Endothelial cell of umbilical vein (primary cell): ENCODE results near the gene RPL35. TPM values are rescaled to one million over a fixed set of nuclear protein-coding genes. Genes with fewer than 3 reads are reported as not detected.

Source experiments
- BruUV-seq: library from RNA; stranded (reverse); fragments of 400-500 nt; replicated peaks from 2 replicates; lab custom pipeline; 2021; lab: Mats Ljungman, UMichigan
- CTCF ChIA-PET: fragments of 300-600, 350-600 bp; sonication (Branson Sonifier 250); formaldehyde crosslinking; loops from one replicate; lab custom pipeline; 2021; ENCODE audit warnings: antibody characterized with exemption, inconsistent platforms; lab: Charles Lee
- POLR2A ChIA-PET: fragments of 300-600, 350-600 bp; sonication (Branson Sonifier 250); formaldehyde crosslinking; loops from one replicate; lab custom pipeline; 2021; ENCODE audit warnings: antibody characterized with exemption, inconsistent platforms; lab: Charles Lee
- DNase-seq: peaks from one replicate; pipeline ENCODE4 v3.0.0-alpha.2; 2011; ENCODE audit warnings: low read depth, low spot score
- FAIRE-seq: peaks from 2 replicates; lab custom pipeline; 2011; peaks lifted over from hg19 to GRCh38; lab: Jason Lieb, UNC
- H2AFZ ChIP-seq: 2 replicates; pipeline ENCODE4 v1.6.0; 2012; ENCODE audit warnings: low read depth, low read length, control low read depth, inconsistent platforms
- H3K27ac ChIP-seq: 2 replicates; pipeline ENCODE4 v1.5.1; 2011; ENCODE audit warnings: low read depth, mild to moderate bottlenecking, control low read depth, low read length, moderate library complexity; ENCODE audit not compliant: insufficient read depth
- H3K27me3 ChIP-seq, 2 experiments: 2 replicates each; pipeline versions ENCODE4 v1.6.0 to v1.6.1; 2011; ENCODE audit warnings: low read length in 2 of 2, mixed read lengths in 1 of 2; ENCODE audit not compliant: control insufficient read depth in 2 of 2, insufficient read depth in 2 of 2
- H3K36me3 ChIP-seq, 2 experiments: 2 replicates in 1 of 2; 3 replicates in 1 of 2; pipeline ENCODE4 v1.5.1; 2011; ENCODE audit warnings: low read length in 2 of 2, mild to moderate bottlenecking in 1 of 2, moderate library complexity in 1 of 2; ENCODE audit not compliant: control insufficient read depth in 2 of 2, insufficient read depth in 2 of 2; ENCODE audit errors: extremely low read depth in 1 of 2
- H3K4me1 ChIP-seq: 3 replicates; pipeline ENCODE4 v1.5.1; 2011; ENCODE audit warnings: mild to moderate bottlenecking, low read length; ENCODE audit not compliant: control insufficient read depth, insufficient read depth; ENCODE audit errors: extremely low read depth
- H3K4me2 ChIP-seq: 2 replicates; pipeline ENCODE4 v1.6.1; 2011; ENCODE audit warnings: low read length, control low read depth, mixed read lengths; ENCODE audit not compliant: insufficient read depth
- H3K4me3 ChIP-seq, 3 experiments: fragments of 200-600 bp in 1 of 3; sonication (generic), shearing (Covaris generic) in 1 of 3; replicated peaks in 1 of 3; 2 replicates each; pipeline ENCODE4 v1.5.1; 2011 to 2016; ENCODE audit warnings: control low read depth in 3 of 3, low read length in 3 of 3, mild to moderate bottlenecking in 2 of 3, inconsistent platforms in 1 of 3, low read depth in 1 of 3, moderate library complexity in 1 of 3; ENCODE audit not compliant: insufficient read depth in 1 of 3
- H3K79me2 ChIP-seq: 2 replicates; pipeline ENCODE4 v1.6.0; 2012; ENCODE audit warnings: low read length, inconsistent platforms; ENCODE audit not compliant: control insufficient read depth, insufficient read depth
- H3K9ac ChIP-seq: replicated peaks from 2 replicates; pipeline ENCODE3; 2011; ENCODE audit warnings: low read length, control low read depth; ENCODE audit not compliant: insufficient read depth; ENCODE audit errors: extremely low read depth
- H3K9me1 ChIP-seq: replicated peaks from 3 replicates; pipeline ENCODE4 v1.6.0; 2011; ENCODE audit warnings: mild to moderate bottlenecking, low read length; ENCODE audit not compliant: control insufficient read depth, insufficient read depth; ENCODE audit errors: extremely low read depth
- H3K9me3 ChIP-seq: replicated peaks from 2 replicates; pipeline ENCODE4 v1.5.1; 2012; ENCODE audit warnings: low read length, inconsistent platforms; ENCODE audit not compliant: control insufficient read depth, insufficient read depth
- H4K20me1 ChIP-seq: replicated peaks from 2 replicates; pipeline ENCODE3; 2011; ENCODE audit warnings: mild to moderate bottlenecking, low read length; ENCODE audit not compliant: control insufficient read depth, insufficient read depth; ENCODE audit errors: extremely low read depth
- EZH2 ChIP-seq: IDR thresholded peaks from 2 replicates; pipeline ENCODE4 v1.6.1; 2012; ENCODE audit warnings: borderline replicate concordance, low read depth, mild to moderate bottlenecking, moderate library complexity, low read length, inconsistent platforms; ENCODE audit not compliant: severe bottlenecking
- FOS ChIP-seq: IDR thresholded peaks from 2 replicates; pipeline ENCODE4 v1.6.1; 2011; ENCODE audit warnings: mild to moderate bottlenecking, low read length, moderate library complexity, borderline replicate concordance; ENCODE audit not compliant: insufficient read depth
- GATA2 ChIP-seq: IDR thresholded peaks from 2 replicates; pipeline ENCODE4 v1.7.0; 2011; ENCODE audit warnings: low read depth, mild to moderate bottlenecking, moderate library complexity, mixed read lengths, low read length; ENCODE audit not compliant: insufficient read length, insufficient read depth
- JUN ChIP-seq: IDR thresholded peaks from 2 replicates; pipeline ENCODE4 v1.6.1; 2011; ENCODE audit warnings: borderline replicate concordance, low read depth; ENCODE audit not compliant: insufficient read length, insufficient read depth
- MYC ChIP-seq: IDR thresholded peaks from one replicate; pipeline ENCODE4 v1.6.1; 2011; ENCODE audit warnings: mild to moderate bottlenecking, low read depth, low read length
- POLR2A ChIP-seq: IDR thresholded peaks from 2 replicates; pipeline ENCODE4 v1.6.1; 2012; ENCODE audit warnings: low read depth, mild to moderate bottlenecking, control low read depth, low read length
- POLR2AphosphoS5 ChIP-seq: IDR thresholded peaks from 2 replicates; pipeline ENCODE4 v1.6.1; 2012; ENCODE audit warnings: low read depth, mild to moderate bottlenecking, control low read depth, low read length, moderate library complexity; ENCODE audit not compliant: insufficient read depth
- dilution Hi-C: fragments of 300-500 bp; cut with MboI; formaldehyde crosslinking; loops from one replicate; pipeline ENCODE4 v1.15.0; 2019; ENCODE audit warnings: low sequenced_read_pairs; ENCODE audit not compliant: extremely low pct_ligation_motif_present
- intact Hi-C: fragments of 100-400 bp; cut with micrococcal nuclease; formaldehyde crosslinking; loops from one replicate; pipeline ENCODE4 v1.10.0; 2022
- polyA plus RNA-seq, 4 experiments: library from polyadenylated mRNA; depleted of rRNA in 3 of 4; stranded (reverse) in 3 of 4; unstranded in 1 of 4; fragments of >200 nt; gene quantifications; 2 replicates each; pipeline versions ENCODE4 v1.2.1 to v1.2.3, GENCODE V29; 2011 to 2012; ENCODE audit warnings: missing spikeins in 1 of 4
- total RNA-seq: library from RNA; stranded (reverse); gene quantifications from 2 replicates; pipeline ENCODE4 v1.2.3, GENCODE V29; 2021
- TF ChIP-seq, protein P1 (sequence below), 2 donors: IDR thresholded peaks; 1 replicate in 1 of 2; 2 replicates in 1 of 2; pipeline ENCODE4 v1.5.1; 2011; ENCODE audit warnings: low read length in 2 of 2, mild to moderate bottlenecking in 2 of 2, moderate library complexity in 2 of 2, control low read depth in 1 of 2, inconsistent platforms in 1 of 2, low read depth in 1 of 2; ENCODE audit not compliant: insufficient read depth in 1 of 2; ENCODE audit errors: extremely low read depth in 1 of 2
- TF ChIP-seq, protein P2 (sequence below): IDR thresholded peaks from 2 replicates; pipeline ENCODE4 v1.6.1; 2011; ENCODE audit not compliant: insufficient read depth, insufficient read length

The RPL35 gene
- total and polyA plus RNA-seq, 2 donors (not counting 3 experiments of a cell fraction or from before 2014, with no cell fraction given): 1,230 to 2,206 TPM

DNA sequence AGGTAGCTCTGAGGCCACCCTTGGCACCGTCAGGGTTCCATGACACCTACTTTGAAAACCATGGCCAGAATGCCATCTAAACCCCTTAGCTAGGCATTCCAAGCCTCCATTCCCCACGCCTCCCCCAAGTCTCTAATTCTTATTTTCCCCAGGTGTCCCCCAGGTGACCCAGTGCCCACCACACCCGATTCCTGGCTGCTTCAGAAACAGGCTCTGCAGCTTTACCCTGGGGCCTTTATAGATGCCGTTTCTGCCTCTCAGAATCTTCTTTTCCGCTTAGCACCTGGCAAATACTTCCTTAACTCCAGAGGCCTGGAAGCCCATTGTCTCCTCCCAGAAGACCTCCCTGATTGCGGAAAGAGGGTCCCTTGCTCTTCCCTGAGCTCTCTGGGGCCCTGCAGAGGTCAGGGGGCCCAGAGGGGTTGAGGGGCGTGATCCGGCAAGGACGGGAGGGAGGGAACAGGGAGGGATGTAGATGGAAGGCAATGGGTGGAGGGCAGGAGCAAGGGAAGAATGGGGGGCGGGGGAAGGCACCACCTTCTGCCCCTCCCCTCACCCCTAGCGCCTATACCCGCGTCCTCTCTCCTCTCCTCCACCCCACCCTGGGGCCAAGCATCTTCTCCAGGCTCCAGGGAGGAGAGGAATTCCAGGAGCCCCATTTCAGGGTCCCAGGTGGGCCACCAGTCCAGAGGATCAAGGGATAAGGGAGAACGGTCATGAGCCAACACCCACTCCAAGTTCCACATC is 20.5 kb downstream of the RPL35 start:
- POLR2A ChIA-PET: no interaction called here

More for the DNA sequence above, 20.5 kb downstream of the RPL35 start:
- Histone ChIP-seq H3K27ac (no peak overlapping the region), H3K9me1 (no peaks in the 10 kb centered on the region), H3K79me2 (no peaks in the 10 kb centered on the region), H2AFZ (no peak overlapping the region), H3K9ac (no peak overlapping the region), H3K9me3 (no peaks in the 10 kb centered on the region), H3K4me1 (no peaks in the 10 kb centered on the region), H3K27me3 (no peaks in the 10 kb centered on the region), H4K20me1 (no peaks in the 10 kb centered on the region), H3K36me3 (no peaks in the 10 kb centered on the region), H3K4me2 (no peak overlapping the region), H3K4me3 (no peak overlapping the region)
- no TSS peak for BruUV-seq
- TF ChIP-seq MYC (no peak), POLR2AphosphoS5 (no peak), GATA2 (no peak), EZH2 (no peak), JUN (no peak), POLR2A (no peak), FOS (no peak)
- TF ChIP-seq, protein P1, sequence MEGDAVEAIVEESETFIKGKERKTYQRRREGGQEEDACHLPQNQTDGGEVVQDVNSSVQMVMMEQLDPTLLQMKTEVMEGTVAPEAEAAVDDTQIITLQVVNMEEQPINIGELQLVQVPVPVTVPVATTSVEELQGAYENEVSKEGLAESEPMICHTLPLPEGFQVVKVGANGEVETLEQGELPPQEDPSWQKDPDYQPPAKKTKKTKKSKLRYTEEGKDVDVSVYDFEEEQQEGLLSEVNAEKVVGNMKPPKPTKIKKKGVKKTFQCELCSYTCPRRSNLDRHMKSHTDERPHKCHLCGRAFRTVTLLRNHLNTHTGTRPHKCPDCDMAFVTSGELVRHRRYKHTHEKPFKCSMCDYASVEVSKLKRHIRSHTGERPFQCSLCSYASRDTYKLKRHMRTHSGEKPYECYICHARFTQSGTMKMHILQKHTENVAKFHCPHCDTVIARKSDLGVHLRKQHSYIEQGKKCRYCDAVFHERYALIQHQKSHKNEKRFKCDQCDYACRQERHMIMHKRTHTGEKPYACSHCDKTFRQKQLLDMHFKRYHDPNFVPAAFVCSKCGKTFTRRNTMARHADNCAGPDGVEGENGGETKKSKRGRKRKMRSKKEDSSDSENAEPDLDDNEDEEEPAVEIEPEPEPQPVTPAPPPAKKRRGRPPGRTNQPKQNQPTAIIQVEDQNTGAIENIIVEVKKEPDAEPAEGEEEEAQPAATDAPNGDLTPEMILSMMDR (IDR thresholded peaks at IDR 0.05; ENCODE audit: extremely low read depth in 1 of 2, insufficient read depth in 1 of 2, low read depth in 1 of 2, low read length in 2 of 2): no peak
- TF ChIP-seq, protein P2, sequence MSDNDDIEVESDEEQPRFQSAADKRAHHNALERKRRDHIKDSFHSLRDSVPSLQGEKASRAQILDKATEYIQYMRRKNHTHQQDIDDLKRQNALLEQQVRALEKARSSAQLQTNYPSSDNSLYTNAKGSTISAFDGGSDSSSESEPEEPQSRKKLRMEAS: no peak
- dilution Hi-C loops: no loop called here
- intact Hi-C loops: no loop called here
- CTCF ChIA-PET: interaction anchor here (0.6 to 11.5 kb wide), 9 partner anchors 11 to 66 kb away, joined by 3 to 173 read pairs (median 8); partner anchors contain the start of genes ARPC5L, NR6A1, OLFML2A and RPL35
- FAIRE-seq (no peak), DNase-seq (no peak)
